H1 (cell line): ENCODE measurements around the gene SLC9C1. TPM values are rescaled to one million over a fixed set of nuclear protein-coding genes. Genes with fewer than 3 reads are reported as not detected.

ENCODE experiments used
- CTCF ChIA-PET: fragments of 300-600 bp; sonication (Branson Sonifier 250); formaldehyde crosslinking; loops from one replicate; lab custom pipeline; 2021; ENCODE audit not compliant: partially characterized antibody; lab: Charles Lee
- POLR2A ChIA-PET: fragments of 300-600 bp; sonication (Branson Sonifier 250); formaldehyde crosslinking; loops from one replicate; lab custom pipeline; 2021; ENCODE audit warnings: inconsistent platforms; ENCODE audit not compliant: partially characterized antibody; lab: Charles Lee
- DNase-seq, 2 experiments: peaks; one replicate each; pipeline versions ENCODE4 v3.0.0 to v3.0.0-alpha.2; 2010 to 2022; ENCODE audit warnings: low spot score in 2 of 2, low read depth in 1 of 2, mixed read lengths in 1 of 2
- FAIRE-seq: peaks from 2 replicates; lab custom pipeline; 2011; peaks lifted over from hg19 to GRCh38; lab: Jason Lieb, UNC
- H2AFZ ChIP-seq: 2 replicates; pipeline ENCODE4 v1.8.1; 2012; ENCODE audit warnings: low read length, inconsistent platforms
- H2AK5ac ChIP-seq: 2 replicates; pipeline ENCODE4 v1.6.1; 2013; ENCODE audit warnings: low read depth, low read length
- H2BK120ac ChIP-seq: replicated peaks from 2 replicates; pipeline ENCODE3; 2013; ENCODE audit warnings: low read depth, low read length, inconsistent platforms
- H2BK12ac ChIP-seq: 2 replicates; pipeline ENCODE4 v1.6.1; 2013; ENCODE audit warnings: low read depth, low read length
- H2BK15ac ChIP-seq: 2 replicates; pipeline ENCODE4 v1.6.1; 2013; ENCODE audit warnings: low read length
- H2BK20ac ChIP-seq: 2 replicates; pipeline ENCODE4 v1.6.1; 2013; ENCODE audit warnings: low read length
- H2BK5ac ChIP-seq: 2 replicates; pipeline ENCODE4 v1.6.1; 2013; ENCODE audit warnings: low read depth, low read length
- H3K14ac ChIP-seq: 2 replicates; pipeline ENCODE4 v1.6.1; 2013; ENCODE audit warnings: inconsistent platforms; ENCODE audit not compliant: insufficient read length
- H3K18ac ChIP-seq: 2 replicates; pipeline ENCODE4 v1.6.1; 2013; ENCODE audit warnings: low read length; ENCODE audit errors: extremely low read depth
- H3K23ac ChIP-seq: 2 replicates; pipeline ENCODE4 v1.6.1; 2013; ENCODE audit warnings: inconsistent platforms; ENCODE audit not compliant: insufficient read length
- H3K23me2 ChIP-seq: 2 replicates; pipeline ENCODE4 v1.6.1; 2013; ENCODE audit warnings: low read depth, low read length
- H3K27ac ChIP-seq: 2 replicates; pipeline ENCODE4 v1.6.1; 2011; ENCODE audit warnings: low read depth, low read length, inconsistent platforms
- H3K27me3 ChIP-seq, 4 experiments: replicated peaks in 1 of 4; 1 replicate in 1 of 4; 2 replicates in 3 of 4; pipeline versions ENCODE4 v1.6.1 to v1.8.1; 2011 to 2013; ENCODE audit warnings: low read length in 3 of 4, mild to moderate bottlenecking in 3 of 4, inconsistent platforms in 2 of 4, mixed read lengths in 2 of 4, moderate library complexity in 1 of 4; ENCODE audit not compliant: control insufficient read depth in 3 of 4, insufficient read depth in 3 of 4; ENCODE audit errors: extremely low read depth in 1 of 4
- H3K36me3 ChIP-seq, 4 experiments: 2 replicates each; pipeline versions ENCODE4 v1.6.1 to v1.8.1; 2011 to 2013; ENCODE audit warnings: mild to moderate bottlenecking in 4 of 4, low read length in 3 of 4, moderate library complexity in 2 of 4, control low read depth in 1 of 4, inconsistent platforms in 1 of 4; ENCODE audit not compliant: insufficient read depth in 4 of 4, control insufficient read depth in 2 of 4
- H3K4ac ChIP-seq: replicated peaks from 2 replicates; pipeline ENCODE3; 2013; ENCODE audit warnings: low read length, low read depth, mixed read lengths, inconsistent platforms; ENCODE audit not compliant: insufficient read length
- H3K4me1 ChIP-seq, 4 experiments: replicated peaks in 1 of 4; 1 replicate in 1 of 4; 2 replicates in 3 of 4; pipeline versions ENCODE4 v1.6.1 to v1.8.1; 2011 to 2013; ENCODE audit warnings: low read length in 3 of 4, inconsistent platforms in 2 of 4, mixed read lengths in 1 of 4; ENCODE audit not compliant: insufficient read depth in 4 of 4, control insufficient read depth in 3 of 4
- H3K4me2 ChIP-seq, 2 experiments: 2 replicates each; pipeline versions ENCODE4 v1.6.1 to v1.8.1; 2011 to 2013; ENCODE audit warnings: low read depth in 2 of 2, low read length in 2 of 2, control low read depth in 1 of 2, inconsistent platforms in 1 of 2, mild to moderate bottlenecking in 1 of 2; ENCODE audit not compliant: insufficient read depth in 1 of 2
- H3K4me3 ChIP-seq, 4 experiments: fragments of 200-600, 300-600 bp in 1 of 4; sonication (generic), shearing (Covaris generic), sonication (Bioruptor Twin) in 1 of 4; 2 replicates each; pipeline versions ENCODE4 v1.5.1 to v1.8.1; 2011 to 2016; ENCODE audit warnings: low read length in 4 of 4, low read depth in 3 of 4, control low read depth in 2 of 4, inconsistent platforms in 2 of 4, mild to moderate bottlenecking in 2 of 4, mixed read lengths in 1 of 4, moderate library complexity in 1 of 4; ENCODE audit not compliant: insufficient read depth in 2 of 4; ENCODE audit errors: extremely low read depth in 1 of 4
- H3K56ac ChIP-seq: replicated peaks from 2 replicates; pipeline ENCODE3; 2013; ENCODE audit warnings: low read depth, mild to moderate bottlenecking, mixed read lengths, low read length, inconsistent platforms; ENCODE audit not compliant: insufficient read length
- H3K79me1 ChIP-seq: 2 replicates; pipeline ENCODE4 v1.6.1; 2013; ENCODE audit warnings: low read depth, low read length, control low read depth
- H3K79me2 ChIP-seq, 2 experiments: 2 replicates each; pipeline versions ENCODE4 v1.6.1 to v1.8.1; 2012 to 2013; ENCODE audit warnings: low read length in 2 of 2, mild to moderate bottlenecking in 2 of 2, inconsistent platforms in 1 of 2; ENCODE audit not compliant: insufficient read depth in 2 of 2, control insufficient read depth in 1 of 2
- H3K9ac ChIP-seq, 4 experiments: replicated peaks in 1 of 4; 1 replicate in 1 of 4; 2 replicates in 3 of 4; pipeline versions ENCODE4 v1.6.1 to v1.8.1; 2011 to 2013; ENCODE audit warnings: low read depth in 3 of 4, low read length in 3 of 4, control low read depth in 2 of 4, mild to moderate bottlenecking in 2 of 4, moderate library complexity in 2 of 4, inconsistent platforms in 1 of 4; ENCODE audit errors: extremely low read depth in 1 of 4
- H3K9me3 ChIP-seq, 2 experiments: 2 replicates each; pipeline versions ENCODE4 v1.6.1 to v1.8.1; 2012 to 2013; ENCODE audit warnings: mild to moderate bottlenecking in 2 of 2, moderate library complexity in 2 of 2, control low read depth in 1 of 2, inconsistent platforms in 1 of 2, low read depth in 1 of 2, low read length in 1 of 2, mixed read lengths in 1 of 2; ENCODE audit not compliant: insufficient read depth in 2 of 2
- H4K20me1 ChIP-seq, 2 experiments: replicated peaks in 1 of 2; 2 replicates each; pipeline versions ENCODE3 to v1.8.1; 2011 to 2013; ENCODE audit warnings: inconsistent platforms in 2 of 2, low read length in 2 of 2, mild to moderate bottlenecking in 1 of 2; ENCODE audit not compliant: insufficient read depth in 2 of 2, control insufficient read depth in 1 of 2
- H4K5ac ChIP-seq: 2 replicates; pipeline ENCODE4 v1.6.1; 2013; ENCODE audit warnings: low read length, low read depth, mixed read lengths, inconsistent platforms; ENCODE audit not compliant: insufficient read length
- H4K8ac ChIP-seq: 2 replicates; pipeline ENCODE4 v1.8.0; 2013; ENCODE audit warnings: mild to moderate bottlenecking, moderate library complexity, low read length, inconsistent platforms; ENCODE audit not compliant: insufficient read depth; ENCODE audit errors: extremely low read depth
- H4K91ac ChIP-seq: replicated peaks from 2 replicates; pipeline ENCODE3; 2013; ENCODE audit warnings: low read length, mixed read lengths, inconsistent platforms; ENCODE audit not compliant: insufficient read length
- BRCA1 ChIP-seq: IDR thresholded peaks from 2 replicates; pipeline ENCODE4 v1.6.1; 2012; ENCODE audit warnings: low read depth, low read length, improper control_type of control experiment
- CTBP2 ChIP-seq: IDR thresholded peaks from 2 replicates; pipeline ENCODE4 v1.7.0; 2011; ENCODE audit warnings: borderline replicate concordance, mild to moderate bottlenecking, moderate library complexity, mixed read lengths, low read length; ENCODE audit not compliant: insufficient read depth, insufficient read length
- CTCF ChIP-seq, 3 experiments: IDR thresholded peaks; 1 replicate in 2 of 3; 2 replicates in 1 of 3; pipeline versions ENCODE4 v1.5.1 to v1.6.1; 2011; ENCODE audit warnings: low read length in 3 of 3, mild to moderate bottlenecking in 3 of 3, inconsistent platforms in 2 of 3, low read depth in 1 of 3, moderate library complexity in 1 of 3; ENCODE audit not compliant: insufficient read depth in 1 of 3; ENCODE audit errors: control extremely low read depth in 1 of 3
- E2F6 ChIP-seq: IDR thresholded peaks from 2 replicates; pipeline ENCODE4 v1.6.1; 2012; ENCODE audit warnings: inconsistent platforms
- EZH2 ChIP-seq: fragments of 200-600 bp; sonication (generic); IDR thresholded peaks from 2 replicates; pipeline ENCODE4 v1.7.1; 2012; ENCODE audit warnings: low read depth, mild to moderate bottlenecking, moderate library complexity, low read length, inconsistent platforms; ENCODE audit not compliant: severe bottlenecking
- HDAC2 ChIP-seq, 2 experiments: fragments of 300-600 bp in 1 of 2; sonication (generic) in 1 of 2; IDR thresholded peaks; 2 replicates each; pipeline ENCODE4 v1.6.1; 2011 to 2012; ENCODE audit warnings: low read depth in 2 of 2, low read length in 2 of 2, mild to moderate bottlenecking in 2 of 2, moderate library complexity in 2 of 2, borderline replicate concordance in 1 of 2, inconsistent platforms in 1 of 2
- MAFK ChIP-seq: IDR thresholded peaks from 2 replicates; pipeline ENCODE4 v1.6.1; 2012; ENCODE audit warnings: low read depth, mild to moderate bottlenecking, improper control_type of control experiment, low read length
- RFX5 ChIP-seq: IDR thresholded peaks from 2 replicates; pipeline ENCODE4 v1.6.1; 2011; ENCODE audit warnings: low read depth, low read length, improper control_type of control experiment, borderline replicate concordance
- SIRT6 ChIP-seq: IDR thresholded peaks from one replicate; pipeline ENCODE4 v1.7.1; 2012; ENCODE audit warnings: low read length, inconsistent platforms
- SP4 ChIP-seq: IDR thresholded peaks from 2 replicates; pipeline ENCODE4 v1.6.1; 2012; ENCODE audit warnings: low read length, inconsistent platforms
- WGBS, 2 experiments: shearing (Covaris generic) in 1 of 2; methylation state at CpG; one replicate each; pipeline versions ENCODE4 v1.1.6 to v1.1.7; 2013 to 2015; ENCODE audit warnings: low lambda C conversion rate in 2 of 2, mixed read lengths in 2 of 2, inconsistent platforms in 1 of 2, low coverage in 1 of 2, missing lambda C conversion rate in 1 of 2; ENCODE audit not compliant: insufficient replicate concordance in 2 of 2, insufficient coverage in 1 of 2, insufficient read length in 1 of 2; ENCODE audit errors: extremely low coverage in 1 of 2, missing lambda C conversion rate in 1 of 2; 5-methylcytosine and 5-hydroxymethylcytosine counted together
- polyA plus RNA-seq, 7 experiments: library from polyadenylated mRNA; depleted of rRNA in 3 of 7; stranded (reverse) in 5 of 7; unstranded in 2 of 7; fragments of >200 nt in 5 of 7; fragments of 200-250 nt in 2 of 7; gene quantifications; 1 replicate in 5 of 7; 2 replicates in 1 of 7; 4 replicates in 1 of 7; pipeline versions ENCODE4 v1.2.1 to v1.2.3, GENCODE V29; 2011 to 2013; ENCODE audit warnings: missing spikeins in 2 of 7, mixed read lengths in 2 of 7
- total RNA-seq: library from RNA; stranded (reverse); fragmentation: NEBNext Ultra II Directional; extraction: Animal tissue kit (Norgen Biotek cat#: 25700); gene quantifications from 2 replicates; pipeline ENCODE4 v1.2.1, GENCODE V29; 2021

The SLC9C1 gene
- total and polyA plus RNA-seq, 2 of the 8 experiments (the other 6 are each of a cell fraction or from before 2014, with no cell fraction given), result 0.15 to 0.24 TPM

- POLR2A ChIA-PET, result interaction anchor here (1.4 kb wide), 1 partner anchor 12 kb away, joined by 4 read pairs; no protein-coding TSS in a partner anchor
- FAIRE-seq, result no peak
- WGBS, 2 experiments, result 100% methylated on average over 1 of the region's 1 CpG; no CpG with 5 or more reads in 1 of the 2 experiments
- no peak for TF ChIP-seq CTCF (IDR thresholded peaks at IDR 0.05; ENCODE audit: control extremely low read depth in 1 of 3, insufficient read depth in 1 of 3, low read depth in 1 of 3, low read length in 3 of 3)
- TF ChIP-seq RFX5, result no peak
- TF ChIP-seq SIRT6, result no peak
- TF ChIP-seq SP4, result no peak
- TF ChIP-seq EZH2, result no peak
- TF ChIP-seq CTBP2, result no peak
- no peak for TF ChIP-seq E2F6
- TF ChIP-seq BRCA1, result no peak
- no peak for TF ChIP-seq MAFK
- TF ChIP-seq HDAC2 (IDR thresholded peaks at IDR 0.05; ENCODE audit: borderline replicate concordance in 1 of 2, low read depth in 2 of 2, low read length in 2 of 2), result no peak
Observed at GRCh38 chr3:112187300-112187699, 106.7 kb downstream of the SLC9C1 start.

More at GRCh38 chr3:112187300-112187699, 106.7 kb downstream of the SLC9C1 start:
- CTCF ChIA-PET, result interaction anchor here (0.7 to 1.0 kb wide), 2 partner anchors 333 to 609 kb away, joined by 3 read pairs; no protein-coding TSS in a partner anchor
- Histone ChIP-seq H3K4me3 (no peak overlapping the region), H3K79me1 (no peaks in the 10 kb centered on the region), H3K23ac (no peak overlapping the region), H2BK120ac (no peak overlapping the region), H2BK20ac (no peak overlapping the region), H3K18ac (no peak overlapping the region), H4K20me1 (no peaks in the 10 kb centered on the region), H3K27me3 (no peaks in the 10 kb centered on the region), H3K9ac (no peak overlapping the region), H4K91ac (no peak overlapping the region), H3K36me3 (no peaks in the 10 kb centered on the region), H2AFZ (no peak overlapping the region), H3K56ac (no peak overlapping the region), H4K8ac (no peak overlapping the region), H2AK5ac (no peak overlapping the region), H3K23me2 (peaks cover 2% of the 10 kb centered on the region; the same call in 1 of the 2 replicates), H3K4ac (no peak overlapping the region), H2BK5ac (no peak overlapping the region), H3K4me1 (no peaks in the 10 kb centered on the region), H3K27ac (no peak overlapping the region), H2BK12ac (no peak overlapping the region), H4K5ac (no peak overlapping the region), H3K14ac (no peak overlapping the region), H3K79me2 (no peaks in the 10 kb centered on the region), H3K4me2 (no peak overlapping the region), H3K9me3 (no peaks in the 10 kb centered on the region), H2BK15ac (no peak overlapping the region)
- DNase-seq, result no peak
